Stimulated activated CD4-positive, alpha-beta T cell treated with anti-CD3 and anti-CD28 coated beads, Interleukin-2, amount 100 ng/mL, for 48 hours (primary cell): ENCODE data around the gene XRN1.

ENCODE experiments used
- DNase-seq, 2 donors: peaks; one replicate each; pipeline ENCODE4 v3.0.0-alpha.2; 2020

The XRN1 gene

DNA sequence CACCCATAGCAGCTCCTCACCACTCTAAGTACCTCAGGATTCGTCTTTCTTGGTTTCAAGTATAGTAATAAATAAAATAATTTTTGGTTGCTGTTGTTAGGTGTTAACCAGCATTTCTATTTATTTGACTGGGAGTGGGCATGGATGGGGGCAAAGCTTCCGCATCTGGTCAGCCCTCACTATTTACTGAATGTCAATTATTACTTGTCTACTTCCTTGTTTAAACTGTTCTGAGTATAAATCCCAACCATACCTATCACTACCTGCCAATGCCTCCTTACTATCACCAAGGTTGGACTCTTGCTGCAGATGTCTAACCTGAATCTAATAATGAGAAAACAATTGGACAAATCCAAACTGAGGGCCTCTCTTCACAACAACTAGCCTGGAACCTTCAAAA lies 180.6 kb downstream of the XRN1 start:
- DNase-seq, result no peak

DNA sequence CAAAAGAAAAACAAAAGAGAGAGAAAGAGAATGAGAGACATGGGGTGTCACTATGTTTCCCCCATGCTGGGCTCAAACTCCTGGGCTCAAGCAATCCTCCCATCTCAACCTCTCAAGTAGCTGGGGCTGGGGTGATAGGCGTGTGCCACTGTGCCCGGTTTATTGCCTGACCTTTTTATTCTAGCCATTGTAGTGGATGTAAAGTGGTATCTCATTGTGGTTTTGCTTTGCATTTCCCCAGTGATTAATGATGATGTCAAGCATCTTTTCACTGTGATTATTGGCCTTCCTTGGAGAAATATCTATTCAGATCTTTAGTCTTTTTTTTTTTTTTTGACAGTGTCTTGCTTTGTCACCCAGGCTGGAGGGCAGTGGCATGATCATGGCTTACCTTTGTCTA lies 184.7 kb downstream of the XRN1 start:
- no peak for DNase-seq

DNA sequence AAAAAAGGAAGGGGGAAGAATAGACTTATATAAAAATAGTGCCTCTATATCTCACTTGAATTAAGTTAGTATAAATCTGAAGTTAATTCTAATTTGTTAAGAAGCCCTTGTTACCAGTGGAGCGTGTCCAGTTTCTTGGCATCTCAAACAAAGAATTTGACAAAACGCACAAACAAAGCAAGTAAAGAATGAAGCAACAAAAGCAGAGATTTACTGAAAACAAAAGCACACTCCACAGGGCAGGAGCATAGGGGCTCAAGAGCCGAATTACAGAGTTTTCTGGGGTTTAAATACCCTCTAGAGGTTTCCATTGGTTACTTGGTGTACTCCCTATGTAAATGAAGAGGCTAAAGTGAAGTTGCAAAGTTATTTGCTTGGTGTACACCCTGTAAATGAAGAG lies 188.5 kb downstream of the XRN1 start:
- DNase-seq, result no peak

DNA sequence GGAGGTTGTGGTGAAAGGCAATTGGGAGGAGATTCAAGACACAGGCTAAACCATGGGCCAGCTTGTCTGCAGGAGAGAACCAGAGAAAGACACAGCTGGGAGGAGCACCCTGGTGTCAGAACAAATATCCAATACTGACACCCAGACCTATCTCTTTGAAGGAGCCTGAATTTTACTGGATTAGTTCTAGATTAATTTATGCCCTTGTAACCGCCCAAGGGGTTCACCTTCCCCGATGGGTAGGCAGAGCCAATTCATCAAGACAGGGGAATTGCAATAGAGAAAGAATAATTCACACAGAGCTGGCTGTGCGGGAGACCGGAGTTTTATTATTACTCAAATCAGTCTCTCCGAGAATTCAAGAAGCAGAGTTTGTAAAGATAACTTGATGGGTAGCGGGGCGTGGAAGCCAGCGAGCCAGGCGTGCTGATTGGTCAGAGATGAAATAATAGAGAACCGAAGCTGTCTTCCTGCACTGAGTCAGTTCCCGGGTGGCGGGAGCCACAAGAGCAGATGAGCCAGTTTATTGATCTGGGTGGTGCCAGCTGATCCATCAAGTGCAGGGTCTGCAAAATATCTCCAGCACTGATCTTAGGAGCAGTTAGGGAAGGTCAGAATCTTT lies 191.0 kb downstream of the XRN1 start:
- no peak for DNase-seq
